DND-41 (cell line): ENCODE data around the gene IL10.
A peak's percentile ranks its signal among the peaks of the same experiment; 100 is the strongest.

Experiments
- ATAC-seq: fragments of 200-7000 bp; cut with Tn5 transposase; 3 replicates; pipeline ENCODE4 v1.9.1; 2021; ENCODE audit warnings: low read depth; ENCODE audit not compliant: insufficient read depth
- DNase-seq: peaks from one replicate; pipeline ENCODE4 v3.0.0-alpha.2; 2020
- H2AFZ ChIP-seq: 2 replicates; pipeline ENCODE4 v1.6.0; 2012; ENCODE audit warnings: low read depth, low read length
- H3K27ac ChIP-seq: 2 replicates; pipeline ENCODE4 v1.5.1; 2012; ENCODE audit warnings: low read length, inconsistent platforms
- H3K27me3 ChIP-seq: fragments of 200-600 bp; sonication (generic); 2 replicates; pipeline ENCODE4 v1.6.0; 2012; ENCODE audit warnings: low read length, mild to moderate bottlenecking, inconsistent platforms; ENCODE audit not compliant: insufficient read depth, poor library complexity
- H3K36me3 ChIP-seq: 2 replicates; pipeline ENCODE4 v1.5.1; 2012; ENCODE audit warnings: low read length, inconsistent platforms; ENCODE audit not compliant: insufficient read depth
- H3K4me1 ChIP-seq: 2 replicates; pipeline ENCODE4 v1.5.1; 2012; ENCODE audit warnings: mild to moderate bottlenecking, low read length; ENCODE audit not compliant: insufficient read depth
- H3K4me2 ChIP-seq: 2 replicates; pipeline ENCODE4 v1.6.0; 2012; ENCODE audit warnings: mild to moderate bottlenecking, moderate library complexity, low read length, inconsistent platforms; ENCODE audit not compliant: insufficient read depth
- H3K4me3 ChIP-seq, 2 experiments: fragments of 200-600 bp in 1 of 2; shearing (Covaris generic) in 1 of 2; 2 replicates each; pipeline ENCODE4 v1.5.1; 2012 to 2016; ENCODE audit warnings: inconsistent platforms in 2 of 2, low read length in 2 of 2, mild to moderate bottlenecking in 2 of 2, low read depth in 1 of 2, moderate library complexity in 1 of 2
- H3K79me2 ChIP-seq: 2 replicates; pipeline ENCODE4 v1.6.0; 2012; ENCODE audit warnings: low read length, inconsistent platforms; ENCODE audit not compliant: insufficient read depth
- H3K9ac ChIP-seq: 2 replicates; pipeline ENCODE4 v1.6.0; 2012; ENCODE audit warnings: low read depth, mild to moderate bottlenecking, inconsistent platforms, low read length, moderate library complexity
- H3K9me3 ChIP-seq: 2 replicates; pipeline ENCODE4 v1.5.1; 2012; ENCODE audit warnings: low read length, moderate library complexity, mild to moderate bottlenecking, inconsistent platforms; ENCODE audit not compliant: insufficient read depth, severe bottlenecking
- H4K20me1 ChIP-seq: 2 replicates; pipeline ENCODE4 v1.6.0; 2012; ENCODE audit warnings: low read length; ENCODE audit not compliant: insufficient read depth
- CTCF ChIP-seq: IDR thresholded peaks from 2 replicates; pipeline ENCODE4 v1.5.1; 2012; ENCODE audit warnings: borderline replicate concordance, low read length, moderate library complexity, mild to moderate bottlenecking; ENCODE audit not compliant: poor library complexity, severe bottlenecking; ENCODE audit errors: extremely low read depth
- EZH2 ChIP-seq: IDR thresholded peaks from 3 replicates; pipeline ENCODE4 v1.6.1; 2012; ENCODE audit warnings: borderline replicate concordance, low read depth, mild to moderate bottlenecking, moderate library complexity, low read length, inconsistent platforms; ENCODE audit not compliant: severe bottlenecking

IL10 gene

DNA sequence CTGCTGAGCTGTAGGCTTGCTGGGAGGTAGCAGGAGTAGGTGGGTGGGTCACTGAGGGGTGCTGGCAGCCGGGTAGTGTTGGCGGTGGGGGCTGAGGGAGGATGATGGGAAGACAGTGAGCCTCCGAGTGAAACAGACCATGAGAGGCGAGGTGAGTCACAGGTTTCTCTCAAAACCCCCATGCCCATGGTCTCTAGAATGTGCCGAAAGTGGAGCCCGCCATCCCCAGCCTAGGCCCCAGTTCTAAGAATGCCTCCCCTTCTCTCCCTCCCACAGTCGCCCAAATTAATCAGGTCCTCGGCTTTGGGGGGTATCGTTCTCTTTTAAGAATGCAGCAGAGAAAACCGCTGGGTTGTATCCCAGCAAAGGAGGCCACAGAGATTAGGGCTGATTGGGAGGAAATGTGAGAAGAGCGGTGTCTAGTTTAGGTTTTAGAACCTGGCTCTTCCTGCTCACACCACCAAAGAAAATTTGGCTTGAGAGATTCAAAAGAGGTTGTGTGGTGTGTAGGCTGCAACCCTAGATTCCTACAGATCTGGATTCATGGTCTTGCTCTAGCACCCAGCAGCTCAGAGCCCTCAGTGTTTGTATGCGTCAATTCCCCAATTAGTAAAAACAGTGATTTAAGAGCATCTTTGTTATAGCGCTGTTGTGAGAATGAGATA lies 29.4 kb downstream of the IL10 start:
- ATAC-seq, result no peak

DNA sequence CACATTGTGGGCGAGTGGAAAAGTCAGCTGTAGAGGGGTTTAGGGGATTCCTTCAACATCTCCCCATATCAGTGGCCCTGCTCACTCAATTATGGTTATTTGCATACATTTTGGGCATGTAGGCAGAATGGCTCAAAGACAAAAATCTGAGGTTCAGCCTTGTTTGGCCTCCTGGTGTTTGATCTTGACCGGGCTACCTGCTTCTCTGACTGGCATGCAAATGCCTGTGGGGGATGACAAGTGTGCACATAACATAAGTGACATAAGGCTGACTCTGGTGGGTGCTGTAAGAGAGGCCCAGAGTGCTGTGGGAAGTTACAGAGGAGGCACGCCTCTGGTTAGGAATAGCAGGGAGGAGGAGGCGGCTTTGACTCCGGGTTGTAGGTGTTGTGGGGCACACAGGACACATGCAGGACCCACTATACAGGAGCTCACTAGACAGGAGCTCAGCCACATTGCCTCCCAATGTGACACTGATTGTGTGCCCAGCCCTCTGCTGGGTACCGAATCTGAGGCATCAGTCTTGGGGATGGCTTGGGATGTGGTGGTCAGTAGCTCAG lies 31.1 kb downstream of the IL10 start:
- no peaks in the 10 kb centered on the region for H3K36me3 ChIP-seq
- TF ChIP-seq CTCF (no peak), EZH2 (no peak)
- no peak overlapping the region for H3K9ac ChIP-seq
- no peak overlapping the region for H3K27ac ChIP-seq
- H3K4me2 ChIP-seq, result no peak overlapping the region
- no peak overlapping the region for H2AFZ ChIP-seq
- DNase-seq, result no peak
- H3K79me2 ChIP-seq, result no peaks in the 10 kb centered on the region
- H3K9me3 ChIP-seq, result no peaks in the 10 kb centered on the region
- no peaks in the 10 kb centered on the region for H3K27me3 ChIP-seq
- no peak overlapping the region for H3K4me3 ChIP-seq
- ATAC-seq, result no peak
- peaks cover 39% of the 10 kb centered on the region for H3K4me1 ChIP-seq
- H4K20me1 ChIP-seq, result no peaks in the 10 kb centered on the region

More for the DNA sequence above, 29.4 kb downstream of the IL10 start:
- no peaks in the 10 kb centered on the region for H3K27me3 ChIP-seq
- no peak overlapping the region for H3K4me3 ChIP-seq
- no peak overlapping the region for H2AFZ ChIP-seq
- no peaks in the 10 kb centered on the region for H3K79me2 ChIP-seq
- no peak overlapping the region for H3K4me2 ChIP-seq
- H3K9ac ChIP-seq, result no peak overlapping the region
- H3K9me3 ChIP-seq, result no peaks in the 10 kb centered on the region
- no peaks in the 10 kb centered on the region for H4K20me1 ChIP-seq
- peaks cover 23% of the 10 kb centered on the region for H3K4me1 ChIP-seq
- TF ChIP-seq EZH2, result no peak
- TF ChIP-seq CTCF, result no peak
- H3K27ac ChIP-seq, result no peak overlapping the region
- no peaks in the 10 kb centered on the region for H3K36me3 ChIP-seq
- DNase-seq, result no peak

GRCh38 chr1:206739411-206740076 lies 32.8 kb downstream of the IL10 start:
- no peak overlapping the region for H3K4me3 ChIP-seq
- H3K36me3 ChIP-seq, result peaks cover 12% of the 10 kb centered on the region
- H3K27ac ChIP-seq, result peak overlapping the region; percentile 65
- peaks cover 47% of the 10 kb centered on the region for H3K4me1 ChIP-seq
- DNase-seq (no peak), ATAC-seq (peak; percentile 82)
- no peaks in the 10 kb centered on the region for H4K20me1 ChIP-seq
- H3K9ac ChIP-seq, result no peak overlapping the region
- no peaks in the 10 kb centered on the region for H3K79me2 ChIP-seq
- H3K4me2 ChIP-seq, result no peak overlapping the region
- no peaks in the 10 kb centered on the region for H3K27me3 ChIP-seq
- no peaks in the 10 kb centered on the region for H3K9me3 ChIP-seq
- TF ChIP-seq EZH2 (no peak), CTCF (no peak)
- no peak overlapping the region for H2AFZ ChIP-seq
